Glomerular visceral epithelial cell (primary cell): ENCODE data around the gene ME3.

Experiments used
- DNase-seq: peaks from one replicate; pipeline ENCODE4 v3.0.0-alpha.2; 2016; ENCODE audit errors: extremely low spot score

Gene ME3

DNA sequence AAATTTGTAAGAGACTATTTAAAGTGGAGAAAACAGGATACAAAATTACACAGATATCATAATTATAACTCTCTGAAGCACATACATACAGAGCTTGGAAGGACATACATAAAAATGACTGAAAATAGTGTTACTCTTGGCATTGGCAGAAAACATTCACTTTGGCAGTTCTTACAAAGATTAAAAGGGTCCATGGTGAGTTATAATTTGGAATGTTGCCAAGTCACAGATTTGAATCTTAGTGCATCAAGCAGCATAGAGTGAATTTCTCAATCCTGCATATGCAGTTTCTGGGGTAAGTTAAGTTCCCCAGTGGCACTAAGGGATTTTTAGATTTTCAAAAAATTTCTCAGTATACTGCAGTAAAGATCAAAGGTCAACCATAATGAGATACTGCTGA lies 181.8 kb downstream of the ME3 start:
- no peak for DNase-seq

DNA sequence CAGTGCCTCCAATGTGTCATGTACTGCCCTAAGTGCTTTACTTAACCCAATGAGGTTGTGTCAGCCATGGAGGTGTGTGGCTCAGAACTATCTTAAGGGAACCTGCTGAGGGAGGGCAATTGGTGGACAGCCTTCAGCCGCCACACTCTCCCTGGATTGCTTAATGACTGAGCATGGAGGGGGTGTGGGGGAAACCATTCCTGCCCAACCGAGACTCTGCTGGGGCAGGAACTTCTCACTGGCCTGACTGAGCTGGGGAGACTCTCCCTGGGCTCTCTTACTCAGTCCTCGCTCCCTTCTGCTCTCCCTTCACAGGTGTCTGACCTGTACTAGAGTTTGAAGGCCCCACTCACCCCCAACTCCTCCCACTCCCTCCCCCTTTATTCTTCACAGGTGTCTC lies 183.0 kb downstream of the ME3 start:
- no peak for DNase-seq

DNA sequence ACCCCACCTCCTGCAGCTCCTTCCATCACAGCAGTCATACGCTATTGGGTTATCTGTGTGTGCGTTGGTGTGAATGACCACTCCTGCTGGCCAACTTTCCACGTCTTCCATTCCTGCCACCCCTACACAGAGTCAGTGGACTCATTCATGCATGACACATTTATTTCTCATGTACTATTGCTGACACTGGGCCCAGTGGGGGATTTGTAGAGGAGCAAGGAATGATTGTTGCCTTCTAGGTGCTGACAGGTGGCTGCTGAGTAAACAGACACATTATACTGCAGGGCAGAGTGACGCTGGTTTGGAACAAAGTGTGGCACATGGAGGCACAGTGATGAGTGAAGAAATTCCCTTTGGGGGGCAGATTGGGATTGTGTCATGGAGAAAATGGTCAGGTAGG lies 183.9 kb downstream of the ME3 start:
- peak; percentile 45 for DNase-seq

DNA sequence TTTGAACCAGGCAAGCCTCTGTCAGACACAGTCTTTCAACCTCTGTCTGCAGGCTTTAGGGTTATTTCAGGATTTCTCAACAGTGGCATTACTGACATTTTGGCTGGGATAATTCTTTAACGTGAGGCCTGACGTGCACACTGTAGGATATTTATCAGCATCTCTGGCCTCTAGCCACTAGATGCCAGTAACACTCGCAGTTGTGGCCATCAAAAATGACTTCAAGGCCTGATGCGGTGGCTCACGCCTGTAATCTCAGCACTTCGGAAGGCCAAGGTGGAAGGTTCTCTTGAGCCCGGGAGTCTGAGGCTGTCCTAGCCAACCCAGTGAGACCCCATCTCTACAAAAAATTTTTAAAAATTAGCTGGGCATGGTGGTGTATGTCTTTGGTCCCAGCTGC lies 184.7 kb downstream of the ME3 start:
- no peak for DNase-seq

DNA sequence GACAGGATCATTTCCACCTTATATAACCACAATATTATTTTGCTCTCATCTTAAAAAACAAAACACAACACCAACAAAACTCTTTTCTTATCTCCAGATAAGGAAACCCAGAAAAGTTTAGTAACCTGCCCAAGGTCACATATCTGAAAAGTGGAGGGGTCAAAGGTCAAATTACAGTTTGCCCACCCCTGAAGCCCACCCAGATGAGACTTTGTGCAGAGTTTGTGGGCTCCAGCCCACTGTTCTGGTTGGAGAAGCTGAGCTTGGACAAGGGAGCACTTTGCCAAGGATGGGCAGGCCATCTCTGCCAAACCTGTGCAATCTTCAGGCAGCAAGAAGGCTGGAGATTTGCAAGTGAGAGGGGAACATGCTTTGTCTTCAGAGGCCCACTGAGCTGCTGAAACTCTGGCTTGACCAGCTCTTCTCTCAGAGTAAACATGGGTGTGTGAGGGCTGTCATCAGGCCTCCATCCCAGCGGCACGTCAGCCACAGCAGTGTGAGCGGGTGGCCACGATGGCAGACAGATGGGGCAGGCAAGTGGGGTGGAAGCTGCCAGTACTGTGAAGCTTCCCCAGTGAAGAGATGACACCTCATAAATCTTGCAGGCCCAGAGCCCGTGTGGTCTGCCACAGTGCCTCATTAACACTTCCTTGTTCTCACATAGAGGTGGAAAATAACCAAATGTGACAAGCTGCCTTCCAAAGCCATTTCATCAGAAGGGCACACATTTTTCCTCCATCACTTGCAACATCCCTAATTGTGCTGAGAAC lies 186.0 kb downstream of the ME3 start:
- peak; percentile 67 for DNase-seq

DNA sequence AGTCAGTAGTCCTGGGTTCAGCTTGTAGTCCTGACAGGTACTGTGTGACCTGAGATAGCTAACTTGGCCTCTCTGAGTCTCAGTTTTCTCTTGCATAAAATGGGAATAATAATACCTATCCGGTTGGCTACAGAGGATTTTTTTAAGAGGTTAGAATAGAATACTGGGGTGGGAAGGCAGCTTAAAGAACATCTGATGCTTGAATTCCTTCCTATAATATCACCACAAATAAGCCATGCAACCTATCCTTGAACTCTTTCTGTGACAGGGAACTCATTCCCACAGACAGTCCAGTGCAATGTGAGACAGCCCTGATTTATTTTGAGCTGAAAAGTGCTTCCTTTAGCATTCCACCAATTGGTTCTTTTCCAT lies 187.6 kb downstream of the ME3 start:
- DNase-seq = no peak

DNA sequence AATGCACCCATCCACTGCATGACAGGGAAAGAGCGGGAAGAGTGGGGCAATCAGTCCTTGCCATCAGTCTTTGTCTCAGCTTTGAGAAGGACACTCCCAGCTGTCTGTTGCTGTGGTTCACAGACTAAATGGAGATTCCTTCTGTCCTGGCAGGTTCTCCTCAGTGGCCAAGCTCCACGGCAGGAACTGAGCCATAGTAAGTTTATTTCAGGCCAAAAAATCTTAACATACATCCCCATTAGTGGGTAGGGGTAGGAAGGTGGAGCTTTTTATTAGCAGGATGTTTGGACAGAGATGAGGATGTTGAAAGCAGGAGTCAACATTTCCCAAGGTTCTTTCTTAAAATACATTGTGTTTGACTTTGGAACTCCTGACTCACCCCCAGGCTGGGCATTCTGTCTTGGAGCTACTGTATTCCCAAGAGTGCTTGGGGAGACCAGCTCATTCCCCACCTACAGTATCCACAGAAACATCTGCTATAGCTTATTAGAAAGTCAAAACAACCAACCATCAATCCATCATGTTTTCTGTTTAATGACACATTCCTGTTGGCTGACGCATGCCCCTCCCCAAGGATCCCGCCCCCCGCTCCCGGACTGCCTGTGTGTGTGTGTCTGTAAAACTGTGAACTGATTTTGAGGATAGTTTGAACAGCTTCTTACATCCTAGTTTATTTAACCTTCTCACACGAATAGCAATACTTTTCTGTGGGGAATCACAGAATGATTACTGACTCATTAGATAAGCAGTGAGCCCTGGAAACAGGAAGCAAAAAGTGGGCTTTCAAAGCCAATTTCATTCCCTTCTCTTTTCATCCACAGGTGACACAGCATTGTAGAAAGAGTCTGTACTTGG lies 188.2 kb downstream of the ME3 start:
- DNase-seq = peak; percentile 91

DNA sequence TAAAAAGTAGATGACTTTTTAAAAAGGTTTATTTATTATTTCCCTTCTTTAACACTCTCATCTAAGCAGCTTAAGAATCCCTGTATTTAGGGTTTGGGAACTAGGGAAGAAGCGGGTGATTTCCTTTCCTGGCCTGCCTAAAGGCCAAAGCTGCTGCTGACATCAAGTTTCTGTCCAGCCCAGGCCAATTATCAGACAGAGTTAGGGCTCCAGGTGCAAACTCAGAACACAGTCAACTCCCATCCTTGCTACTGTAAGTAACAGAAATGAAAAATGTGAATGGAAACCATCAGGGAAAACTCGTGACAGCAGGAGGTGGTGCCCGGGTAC lies 188.8 kb downstream of the ME3 start:
- DNase-seq = no peak

DNA sequence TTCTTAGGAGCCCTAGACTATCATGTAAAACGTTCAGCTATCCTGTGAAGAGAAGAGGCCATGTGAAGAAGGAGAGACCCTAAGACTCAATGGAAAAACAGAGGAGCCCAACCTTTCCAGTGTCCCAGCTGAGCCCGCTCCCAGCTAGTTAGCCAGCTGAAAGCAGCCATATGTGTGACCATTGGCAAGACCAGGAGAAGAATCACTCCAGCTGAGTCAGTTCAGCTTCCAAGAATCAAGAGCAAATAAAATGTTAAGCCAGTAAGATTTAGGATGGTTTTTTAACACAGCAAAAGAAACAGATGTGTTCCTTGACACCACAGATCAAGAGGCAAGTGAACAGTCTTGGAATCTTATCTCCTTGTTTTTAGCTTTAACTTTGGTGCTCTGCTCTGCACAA lies 189.7 kb downstream of the ME3 start:
- DNase-seq = no peak

DNA sequence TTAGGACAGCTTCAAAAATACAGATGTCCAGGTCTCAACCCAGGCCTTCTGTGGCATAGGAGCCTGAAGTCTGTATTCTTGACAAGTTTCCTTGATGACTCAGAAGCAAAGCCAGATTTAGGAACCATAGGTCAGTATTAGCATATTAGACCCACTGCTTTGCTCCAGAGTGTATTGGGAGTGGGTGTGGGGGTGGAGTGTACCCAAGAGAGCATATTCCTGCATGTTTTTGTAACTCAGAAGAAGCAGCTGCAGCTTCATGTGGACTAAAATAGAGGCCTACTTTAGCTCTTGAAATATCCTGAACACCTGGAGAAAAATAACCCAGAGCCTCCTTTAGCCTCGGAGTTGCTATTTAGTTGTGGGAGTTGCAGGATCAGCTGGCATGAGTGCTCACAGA lies 191.0 kb downstream of the ME3 start:
- no peak for DNase-seq

DNA sequence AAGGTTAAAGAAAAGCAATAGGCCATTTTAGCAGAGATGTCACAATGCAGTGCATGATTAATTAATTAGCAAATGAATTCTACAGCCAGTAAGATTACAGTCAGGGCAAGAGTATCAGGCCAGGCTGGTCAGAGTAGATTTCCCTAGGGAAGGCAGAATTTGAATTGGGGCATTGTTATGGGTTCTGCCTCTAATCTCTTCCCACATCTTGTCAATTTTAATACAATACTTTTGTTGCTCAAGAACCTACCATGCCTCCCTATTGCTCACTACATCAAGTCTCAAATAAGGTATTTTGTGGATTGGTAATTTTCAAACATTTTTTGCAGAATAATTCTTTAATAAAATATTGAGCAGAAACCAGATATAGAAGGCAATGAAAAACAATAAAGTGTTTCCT lies 194.1 kb downstream of the ME3 start:
- no peak for DNase-seq

DNA sequence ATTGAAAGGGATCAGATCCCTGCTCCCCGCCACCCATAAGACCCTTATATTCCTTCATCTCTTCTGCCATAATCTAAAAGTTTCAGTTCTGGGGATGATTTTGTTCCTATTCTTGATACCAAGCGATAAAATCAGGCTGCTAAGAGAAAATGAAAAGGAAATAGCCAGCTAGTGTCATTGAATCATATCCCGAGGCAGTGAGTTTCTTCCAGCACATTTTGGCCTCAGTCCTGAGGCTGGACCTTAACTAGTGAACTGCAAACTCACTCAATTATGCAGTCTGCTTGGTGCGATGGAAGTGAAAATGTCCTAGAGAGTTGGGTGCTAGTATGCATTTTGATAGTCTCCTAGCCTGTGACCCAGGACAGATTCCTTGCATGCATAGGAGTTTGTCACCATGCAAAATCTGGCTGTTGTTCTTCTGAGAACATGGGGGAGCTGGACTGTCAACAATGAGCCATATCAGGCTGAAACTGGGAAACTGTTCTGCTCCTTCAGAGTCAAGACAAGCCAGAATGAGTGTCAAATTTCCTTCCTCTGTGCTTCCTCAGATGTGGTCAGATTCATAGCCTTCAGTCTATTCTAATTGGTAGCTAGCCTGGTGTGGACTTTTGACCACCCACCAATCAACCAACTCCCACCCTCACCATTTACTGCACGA lies 194.8 kb downstream of the ME3 start:
- no peak for DNase-seq

DNA sequence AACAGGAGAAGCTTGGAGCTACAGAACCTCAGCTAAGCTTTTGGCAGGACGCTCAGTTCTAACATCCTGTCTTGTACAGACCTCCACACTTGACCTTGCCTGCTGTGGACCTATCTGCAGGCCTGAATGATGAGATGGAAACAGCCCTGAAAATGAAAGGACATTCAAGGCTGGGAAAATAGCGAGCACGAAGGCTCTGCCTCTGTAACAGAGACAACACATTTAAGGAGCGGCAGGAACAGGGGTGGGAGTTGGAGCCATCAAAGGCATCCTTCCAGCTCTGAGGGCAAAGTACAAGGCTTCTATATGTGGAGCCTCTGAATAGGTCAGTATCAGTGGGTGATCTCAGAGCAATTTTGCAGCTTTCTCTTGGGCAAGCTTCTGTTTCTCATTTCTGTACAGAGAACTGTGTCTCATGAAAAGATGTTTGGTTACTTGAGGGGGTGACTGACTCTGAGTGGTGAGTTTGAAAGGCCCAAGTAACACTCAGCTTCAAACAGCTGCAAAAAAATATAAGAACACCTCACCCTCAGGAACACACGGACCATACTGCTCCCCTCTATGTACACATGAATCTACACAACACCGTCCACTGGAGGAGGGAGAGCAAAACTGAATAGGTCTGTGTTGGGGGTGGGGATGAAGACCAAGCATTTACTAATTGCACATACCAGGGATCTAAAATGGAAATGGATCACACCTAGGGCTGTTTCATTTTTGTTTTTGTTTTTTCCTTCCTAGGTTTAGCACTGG lies 196.1 kb downstream of the ME3 start:
- DNase-seq = no peak

DNA sequence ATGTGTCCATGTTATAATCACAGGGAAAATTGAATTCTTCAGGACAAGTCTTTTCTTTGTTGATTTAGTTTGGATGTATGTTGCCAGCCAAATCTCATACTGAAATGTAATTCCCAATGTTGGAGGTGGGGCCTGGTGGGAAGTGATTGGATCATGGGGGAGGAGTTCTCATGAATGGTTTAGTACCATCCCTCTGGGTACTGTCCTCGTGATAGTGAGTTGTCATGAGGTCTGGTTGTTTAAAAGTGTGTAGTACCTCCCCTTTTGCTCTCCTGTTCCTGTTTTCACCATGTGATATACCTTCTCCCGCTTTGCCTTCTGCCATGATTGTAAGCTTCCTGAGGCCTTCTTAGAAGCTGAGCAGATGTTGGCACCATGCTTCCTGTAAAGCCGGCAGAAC lies 197.4 kb downstream of the ME3 start:
- DNase-seq = no peak

DNA sequence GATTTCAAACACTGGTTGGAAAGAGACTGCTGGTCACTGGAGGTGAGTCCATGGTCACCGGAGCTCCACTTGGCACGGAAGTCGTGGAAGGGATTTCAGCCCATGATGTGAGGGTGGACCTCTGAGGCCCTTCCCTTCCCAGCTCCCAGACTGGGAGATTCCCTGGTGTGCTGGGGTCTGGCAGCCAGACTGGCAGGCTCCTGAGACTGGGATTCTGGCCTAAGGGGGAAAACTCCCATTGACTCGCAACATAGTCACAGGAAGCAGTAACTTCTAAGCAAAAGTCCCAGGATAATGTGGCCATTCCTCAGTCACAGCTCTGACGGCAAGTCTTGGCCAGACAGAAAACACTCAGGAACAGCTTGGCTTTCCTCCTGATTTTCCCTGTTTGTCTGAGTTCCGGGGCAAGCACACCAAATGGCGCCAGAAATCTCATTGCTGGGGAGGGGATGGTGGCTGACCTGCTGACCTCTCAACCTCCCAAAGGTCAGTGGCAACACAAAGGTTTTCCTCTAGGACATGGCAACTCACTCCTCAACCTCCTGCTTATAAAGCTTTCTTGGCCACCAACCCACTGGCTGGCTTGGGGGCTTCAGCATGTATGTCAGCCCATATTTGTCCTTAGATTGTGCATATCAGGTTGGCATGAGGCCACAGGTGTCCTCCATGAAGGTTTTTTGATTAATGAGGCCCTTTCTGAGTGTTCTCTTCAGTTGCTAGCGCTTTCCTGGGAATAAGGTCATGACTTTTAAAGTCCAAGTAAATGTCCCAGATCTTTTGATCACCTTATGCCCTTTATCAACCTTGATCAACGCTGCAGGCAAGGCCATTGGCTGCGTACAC lies 198.2 kb downstream of the ME3 start:
- DNase-seq = no peak

DNA sequence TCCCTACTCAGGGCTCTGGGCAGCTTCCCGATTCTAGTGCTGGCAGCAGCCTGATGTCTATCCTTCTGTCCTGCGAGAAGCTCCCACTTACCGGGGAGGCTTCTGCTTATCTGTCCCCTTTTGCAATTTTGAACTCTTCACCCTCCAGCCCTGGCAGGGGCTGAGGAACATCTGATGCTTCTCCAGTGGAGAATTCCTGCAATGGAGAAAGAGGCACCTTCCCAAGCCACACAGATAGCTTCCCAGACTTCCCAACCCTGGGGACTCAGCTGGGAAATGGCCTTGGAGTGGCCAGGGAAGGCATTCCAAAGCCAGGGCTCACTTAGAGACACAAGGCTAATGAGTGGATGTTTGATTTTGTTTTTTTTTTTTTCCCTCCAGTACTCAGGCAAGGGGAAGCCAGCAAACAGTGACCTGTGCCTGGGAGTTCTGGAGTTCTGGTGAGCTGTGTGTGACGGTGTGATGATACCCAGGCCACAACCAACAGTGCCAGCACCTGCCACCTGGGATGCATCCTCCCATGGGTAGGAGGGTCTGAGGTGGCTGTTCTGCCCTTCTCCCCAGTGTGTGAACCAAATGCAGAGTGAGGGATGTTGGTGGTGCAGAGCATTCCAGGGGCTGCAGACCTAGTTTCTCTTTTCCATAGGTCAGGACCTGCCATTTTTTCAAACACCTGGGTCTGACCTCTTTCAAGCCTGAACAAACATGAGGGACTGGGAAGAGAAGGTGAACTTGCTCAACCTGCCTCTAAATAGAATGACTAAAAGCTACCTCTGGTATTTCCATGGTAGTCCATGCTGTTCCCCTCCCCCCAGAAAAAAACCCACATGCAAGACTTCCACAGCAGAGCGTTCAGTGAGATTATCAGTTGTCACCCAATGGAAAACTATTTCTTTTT lies 202.7 kb downstream of the ME3 start:
- DNase-seq = no peak

DNA sequence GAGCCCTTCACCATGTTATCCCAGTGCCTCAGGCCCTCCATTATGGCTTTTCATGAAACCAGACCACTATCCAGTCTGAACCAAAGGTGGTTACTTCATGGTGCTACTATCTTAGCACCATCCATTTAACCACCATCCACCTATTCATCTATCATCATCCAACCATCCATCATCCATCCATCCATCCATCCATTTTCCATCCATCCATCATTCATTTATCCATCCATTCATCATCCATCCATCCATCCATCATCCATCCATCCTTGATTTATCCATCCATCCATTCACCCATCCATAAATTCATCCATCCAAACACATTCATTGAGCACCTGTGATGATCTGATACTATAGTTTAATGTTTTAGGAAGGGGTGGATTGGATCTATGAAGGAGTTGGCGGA lies 204.2 kb downstream of the ME3 start:
- DNase-seq = no peak

DNA sequence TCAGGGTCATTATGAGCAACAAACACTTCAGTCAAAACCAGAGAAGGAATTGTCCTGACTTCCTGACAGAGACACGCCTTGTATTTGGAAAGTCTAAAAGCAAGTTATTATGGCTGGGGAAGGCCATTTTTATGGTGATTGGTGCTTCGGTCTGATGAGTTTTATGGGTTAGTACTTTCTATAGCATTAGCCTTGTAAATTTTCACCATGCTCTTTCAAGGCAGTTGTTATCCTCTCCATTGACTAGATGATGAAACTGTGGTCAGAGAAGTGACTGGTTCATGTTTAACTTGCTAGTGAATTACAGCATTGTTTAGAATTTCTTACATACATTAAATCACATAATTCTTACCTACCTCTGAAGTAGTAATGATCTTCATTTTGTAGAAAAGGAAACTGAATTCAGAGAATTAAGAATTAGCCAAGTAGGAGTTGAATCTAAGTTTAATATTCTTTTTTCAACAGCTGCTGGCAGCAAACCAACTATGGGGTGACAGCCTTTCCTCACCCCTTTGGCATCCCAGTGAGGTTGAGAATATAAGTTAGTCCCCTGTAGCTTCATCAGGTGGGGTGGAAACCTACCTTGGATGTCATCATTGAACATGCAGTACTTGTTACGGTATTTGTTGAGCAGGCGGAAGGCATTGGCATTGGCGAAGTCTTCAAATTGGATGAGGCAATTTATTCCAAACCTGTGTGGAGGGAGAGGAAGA lies 207.8 kb downstream of the ME3 start:
- DNase-seq = peak; percentile 77

DNA sequence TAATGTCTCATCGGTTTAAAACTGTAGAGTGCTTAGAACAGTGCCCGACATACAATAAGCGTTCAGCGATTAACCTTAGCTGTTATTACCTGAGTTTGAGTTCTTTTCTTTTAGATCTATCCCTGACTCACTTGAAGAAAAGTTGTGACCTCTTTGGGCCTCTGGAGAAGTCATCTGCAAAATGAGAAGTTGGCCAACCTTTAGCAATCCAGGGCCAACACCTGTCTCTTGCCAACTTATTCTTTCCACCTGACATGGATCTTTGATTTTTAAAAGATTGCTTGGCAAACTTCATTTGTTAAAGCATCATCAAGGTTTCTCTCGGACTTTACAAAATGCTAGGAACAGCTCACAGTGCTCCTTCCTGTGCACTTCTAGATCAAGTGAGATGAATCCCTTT lies 208.5 kb downstream of the ME3 start:
- no peak for DNase-seq

DNA sequence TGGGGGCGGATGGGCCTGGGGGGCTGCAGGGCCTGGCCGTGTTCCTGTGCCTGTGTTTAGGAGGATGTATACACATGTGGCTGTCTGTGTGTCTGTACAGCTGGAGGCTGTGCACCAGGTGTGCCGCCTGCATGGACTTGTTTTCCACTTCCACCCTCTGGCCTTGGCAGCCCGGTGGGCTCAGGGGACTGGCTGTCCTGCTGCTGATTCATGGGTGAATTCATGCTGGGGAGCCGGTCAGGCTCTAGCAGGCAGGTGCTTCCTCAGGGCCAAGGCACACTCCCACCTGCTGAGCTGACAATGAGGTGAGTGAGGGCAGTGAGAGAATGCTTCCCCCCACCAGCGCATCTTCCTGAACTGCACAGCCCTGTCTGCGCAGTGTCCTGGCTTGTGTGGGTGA lies 209.3 kb downstream of the ME3 start:
- DNase-seq = no peak
